SK-N-SH (cell line): ENCODE results near the gene RBM33. TPM values are rescaled to one million over a fixed set of nuclear protein-coding genes. Genes with fewer than 3 reads are reported as not detected.

Experiments used
- CTCF ChIA-PET: fragments of 300-600, 350-600 bp; formaldehyde crosslinking; extraction: SDS; loops from one replicate; lab custom pipeline; 2021; lab: Yijun Ruan, JAX
- POLR2A ChIA-PET: fragments of 350-600 bp; sonication (Branson Sonifier 250); formaldehyde crosslinking; extraction: SDS; loops from one replicate; lab custom pipeline; 2020; ENCODE audit warnings: antibody characterized with exemption, inconsistent platforms; lab: Yijun Ruan, JAX
- DNase-seq: peaks from one replicate; pipeline ENCODE4 v3.0.0; 2012
- H2AFZ ChIP-seq: fragments of 200-600 bp; sonication (generic); 2 replicates; pipeline ENCODE4 v1.8.1; 2016; ENCODE audit warnings: antibody characterized with exemption, mild to moderate bottlenecking, low read depth
- H3F3A ChIP-seq: fragments of 200-600 bp; sonication (generic); replicated peaks from 2 replicates; pipeline ENCODE3; 2016; ENCODE audit warnings: antibody characterized with exemption, mild to moderate bottlenecking; ENCODE audit not compliant: insufficient read depth
- H3K27ac ChIP-seq, 2 experiments: fragments of 200-500 bp in 1 of 2; fragments of 200-600 bp in 1 of 2; sonication (Bioruptor generic) in 1 of 2; sonication (generic), shearing (Covaris generic) in 1 of 2; 2 replicates each; pipeline versions ENCODE4 v1.5.1 to v1.6.1; 2014 to 2016; ENCODE audit warnings: low read depth in 2 of 2, inconsistent platforms in 1 of 2, low read length in 1 of 2, mild to moderate bottlenecking in 1 of 2, mixed read lengths in 1 of 2
- H3K27me3 ChIP-seq: fragments of 200-600 bp; sonication (generic), shearing (Covaris generic); 2 replicates; pipeline ENCODE4 v1.6.1; 2016; ENCODE audit warnings: mixed run types; ENCODE audit not compliant: insufficient read depth
- H3K36me3 ChIP-seq, 2 experiments: fragments of 200-500 bp in 1 of 2; fragments of 200-600 bp in 1 of 2; sonication (Bioruptor generic) in 1 of 2; sonication (generic) in 1 of 2; replicated peaks in 1 of 2; 2 replicates each; pipeline versions ENCODE3 to v1.5.1; 2014 to 2016; ENCODE audit warnings: low read length in 1 of 2, mild to moderate bottlenecking in 1 of 2; ENCODE audit not compliant: insufficient read depth in 2 of 2, control insufficient read depth in 1 of 2
- H3K4me1 ChIP-seq, 2 experiments: fragments of 200-500 bp in 1 of 2; fragments of 200-600 bp in 1 of 2; sonication (Bioruptor generic) in 1 of 2; sonication (generic), shearing (Covaris generic) in 1 of 2; 2 replicates each; pipeline versions ENCODE4 v1.5.1 to v1.6.1; 2014 to 2016; ENCODE audit warnings: low read depth in 1 of 2, low read length in 1 of 2, mixed run types in 1 of 2; ENCODE audit not compliant: insufficient read depth in 2 of 2, control insufficient read depth in 1 of 2
- H3K4me2 ChIP-seq: fragments of 200-600 bp; sonication (generic), shearing (Covaris generic); 2 replicates; pipeline ENCODE4 v1.6.1; 2017; ENCODE audit warnings: mixed run types
- H3K4me3 ChIP-seq, 2 experiments: fragments of 200-500 bp in 1 of 2; fragments of 200-600 bp in 1 of 2; sonication (Bioruptor generic) in 1 of 2; sonication (generic), shearing (Covaris generic) in 1 of 2; 2 replicates each; pipeline versions ENCODE4 v1.5.1 to v1.8.1; 2014 to 2016; ENCODE audit warnings: low read depth in 2 of 2, inconsistent platforms in 1 of 2, low read length in 1 of 2, mild to moderate bottlenecking in 1 of 2, mixed read lengths in 1 of 2, moderate library complexity in 1 of 2
- H3K79me2 ChIP-seq: fragments of 200-600 bp; sonication (generic); 2 replicates; pipeline ENCODE4 v1.8.1; 2017; ENCODE audit warnings: mild to moderate bottlenecking; ENCODE audit not compliant: insufficient read depth
- H3K9ac ChIP-seq: fragments of 200-600 bp; sonication (generic); 2 replicates; pipeline ENCODE4 v1.6.1; 2017; ENCODE audit warnings: mixed run types
- H3K9me2 ChIP-seq: fragments of 200-600 bp; sonication (generic); 2 replicates; pipeline ENCODE4 v1.6.1; 2017; ENCODE audit warnings: mixed run types
- H3K9me3 ChIP-seq: fragments of 200-600 bp; sonication (generic); 2 replicates; pipeline ENCODE4 v1.6.1; 2017; ENCODE audit warnings: mixed run types, mild to moderate bottlenecking, moderate library complexity
- H4K20me1 ChIP-seq: fragments of 200-600 bp; sonication (generic); 2 replicates; pipeline ENCODE4 v1.6.1; 2017; ENCODE audit warnings: mild to moderate bottlenecking, mixed run types; ENCODE audit not compliant: insufficient read depth
- EP300 ChIP-seq, 2 experiments: IDR thresholded peaks; 2 replicates each; pipeline versions ENCODE4 v1.4.0 to v1.6.1; 2012; ENCODE audit warnings: borderline replicate concordance in 1 of 2, low read depth in 1 of 2, low read length in 1 of 2
- EZH2phosphoT487 ChIP-seq: fragments of 200-600 bp; sonication (generic); IDR thresholded peaks from 2 replicates; pipeline ENCODE4 v1.6.1; 2017; ENCODE audit warnings: low read depth, mixed run types, mild to moderate bottlenecking, antibody characterized with exemption, moderate library complexity, borderline replicate concordance
- FOXJ3 ChIP-seq: sonication (generic); formaldehyde crosslinking; IDR thresholded peaks from 2 replicates; pipeline ENCODE4 v1.5.1; 2020; ENCODE audit warnings: mild to moderate bottlenecking, missing genetic modification reagents
- GATA2 ChIP-seq: sonication (generic); formaldehyde crosslinking; IDR thresholded peaks from 2 replicates; pipeline ENCODE4 v1.5.0; 2020; ENCODE audit warnings: mild to moderate bottlenecking, missing genetic modification reagents
- IRF3 ChIP-seq: fragments of 150-350 bp; IDR thresholded peaks from 2 replicates; pipeline ENCODE4 v1.6.1; 2016; ENCODE audit warnings: mild to moderate bottlenecking, low read depth, low read length
- MXI1 ChIP-seq: IDR thresholded peaks from 2 replicates; pipeline ENCODE4 v1.6.1; 2012; ENCODE audit warnings: mild to moderate bottlenecking, low read depth, low read length, improper control_type of control experiment
- NFIC ChIP-seq: IDR thresholded peaks from 2 replicates; pipeline ENCODE4 v1.4.0; 2012; ENCODE audit warnings: borderline replicate concordance
- RAD21 ChIP-seq: IDR thresholded peaks from 2 replicates; pipeline ENCODE4 v1.6.1; 2012; ENCODE audit warnings: mild to moderate bottlenecking, low read length
- SIN3A ChIP-seq: IDR thresholded peaks from 2 replicates; pipeline ENCODE4 v1.6.1; 2012; ENCODE audit warnings: low read depth, mild to moderate bottlenecking, low read length, moderate library complexity, borderline replicate concordance
- SMC3 ChIP-seq: IDR thresholded peaks from 2 replicates; pipeline ENCODE4 v1.6.1; 2012; ENCODE audit warnings: low read depth, low read length, improper control_type of control experiment
- TAF1 ChIP-seq: IDR thresholded peaks from 2 replicates; pipeline ENCODE4 v1.6.1; 2012; ENCODE audit warnings: low read depth, mild to moderate bottlenecking, low read length, moderate library complexity, borderline replicate concordance
- TCF12 ChIP-seq: IDR thresholded peaks from 2 replicates; pipeline ENCODE4 v1.4.0; 2012
- USF1 ChIP-seq: IDR thresholded peaks from 2 replicates; pipeline ENCODE4 v1.4.0; 2012; ENCODE audit warnings: low read depth, borderline replicate concordance
- USF2 ChIP-seq: fragments of 150-350 bp; IDR thresholded peaks from 2 replicates; pipeline ENCODE4 v1.6.1; 2017; ENCODE audit warnings: antibody characterized with exemption, low read length, low read depth, borderline replicate concordance
- YY1 ChIP-seq: IDR thresholded peaks from 2 replicates; pipeline ENCODE4 v1.4.0; 2012; ENCODE audit warnings: low read depth, mild to moderate bottlenecking
- WGBS: methylation state at CpG from one replicate; pipeline ENCODE4 v1.1.6; 2017; ENCODE audit warnings: low lambda C conversion rate; 5-methylcytosine and 5-hydroxymethylcytosine counted together
- polyA plus RNA-seq, 3 experiments: library from polyadenylated mRNA; depleted of rRNA; stranded (reverse); fragments of >200 nt; gene quantifications; 2 replicates each; pipeline ENCODE4 v1.2.3, GENCODE V29; 2012

RBM33 gene
- polyA plus RNA-seq, 1 of the 3 experiments (the other 2 are of a cell fraction), result 13.8 TPM

GRCh38 chr7:155773531-155773930 is 129.1 kb downstream of the RBM33 start:
- 95% methylated on average over 4 of the region's 4 CpGs for WGBS
- H3K4me3 ChIP-seq, result no peak overlapping the region
- H3K4me2 ChIP-seq, result no peak overlapping the region
- H3K27me3 ChIP-seq, result no peaks in the 10 kb centered on the region
- H3K9me2 ChIP-seq, result no peaks in the 10 kb centered on the region
- TF ChIP-seq USF1, result no peak
- TF ChIP-seq TAF1, result no peak
- H3F3A ChIP-seq, result no peaks in the 10 kb centered on the region
- no peak overlapping the region for H2AFZ ChIP-seq
- no peak for DNase-seq
- H3K4me1 ChIP-seq, result peaks cover 0 to 8% of the 10 kb centered on the region in 2 experiments; a peak in 1 of 4 replicates
- CTCF ChIA-PET, result interaction anchor here (0.8 to 6.3 kb wide), 5 partner anchors 13 to 174 kb away, joined by 3 to 56 read pairs (median 3); no protein-coding TSS in a partner anchor
- H3K36me3 ChIP-seq, result peaks cover 43 to 91% of the 10 kb centered on the region in 2 experiments
- H3K9ac ChIP-seq, result no peak overlapping the region
- POLR2A ChIA-PET, result no interaction called here
- H3K79me2 ChIP-seq, result no peaks in the 10 kb centered on the region; the same call in 1 of the 2 replicates
- H3K27ac ChIP-seq, result no peak overlapping the region; a peak in 1 of 4 replicates
- H4K20me1 ChIP-seq, result peaks cover 5% of the 10 kb centered on the region
- H3K9me3 ChIP-seq, result no peaks in the 10 kb centered on the region

GRCh38 chr7:155774947-155775346 is 130.5 kb downstream of the RBM33 start:
- Histone ChIP-seq H3K27me3 (no peaks in the 10 kb centered on the region), H3F3A (no peaks in the 10 kb centered on the region), H3K27ac (no peak overlapping the region), H3K9me3 (no peaks in the 10 kb centered on the region), H2AFZ (no peak overlapping the region)
- 97% methylated on average over 14 of the region's 14 CpGs for WGBS
- TF ChIP-seq YY1, result no peak
- no peak for TF ChIP-seq NFIC
- no peak for TF ChIP-seq EZH2phosphoT487
- TF ChIP-seq EP300 (IDR thresholded peaks at IDR 0.05; ENCODE audit: borderline replicate concordance in 1 of 2, low read depth in 1 of 2, low read length in 1 of 2), result no peak
- TF ChIP-seq GATA2 (CRISPR knock-in tag), result no peak
- TF ChIP-seq TCF12, result no peak
- no peak for TF ChIP-seq USF1
- TF ChIP-seq TAF1, result no peak
- TF ChIP-seq, all 33 proteins: peak for 0
- H3K9ac ChIP-seq, result no peak overlapping the region
- no peak overlapping the region for H3K4me2 ChIP-seq
- no peak overlapping the region for H3K4me3 ChIP-seq
- H3K9me2 ChIP-seq, result no peaks in the 10 kb centered on the region
- POLR2A ChIA-PET, result no interaction called here
- H3K4me1 ChIP-seq, result peaks cover 0 to 8% of the 10 kb centered on the region in 2 experiments; a peak in 1 of 4 replicates
- no peaks in the 10 kb centered on the region for H4K20me1 ChIP-seq
- CTCF ChIA-PET, result interaction anchor here (0.8 to 6.3 kb wide), 3 partner anchors 8 to 176 kb away, joined by 3 to 56 read pairs (median 5); no protein-coding TSS in a partner anchor
- H3K36me3 ChIP-seq, result peaks cover 49 to 94% of the 10 kb centered on the region in 2 experiments
- DNase-seq, result no peak
- H3K79me2 ChIP-seq, result no peaks in the 10 kb centered on the region

- Histone ChIP-seq H3K9me2 (no peaks in the 10 kb centered on the region), H3K27me3 (no peaks in the 10 kb centered on the region), H3K4me3 (no peak overlapping the region), H4K20me1 (no peaks in the 10 kb centered on the region), H3K4me1 (peaks cover 0 to 8% of the 10 kb centered on the region in 2 experiments; a peak in 1 of 4 replicates), H3K36me3 (peaks cover 44 to 94% of the 10 kb centered on the region in 2 experiments), H2AFZ (no peak overlapping the region), H3K9ac (no peak overlapping the region), H3K4me2 (no peak overlapping the region), H3K27ac (no peak overlapping the region; a peak in 1 of 4 replicates), H3K9me3 (no peaks in the 10 kb centered on the region), H3F3A (no peaks in the 10 kb centered on the region), H3K79me2 (no peaks in the 10 kb centered on the region)
- POLR2A ChIA-PET, result no interaction called here
- CTCF ChIA-PET, result interaction anchor here (0.8 to 1.9 kb wide), 6 partner anchors 8 to 241 kb away, joined by 3 to 6 read pairs (median 4); no protein-coding TSS in a partner anchor
- WGBS, result 94% methylated on average over 7 of the region's 7 CpGs
- DNase-seq, result no peak
- TF ChIP-seq EZH2phosphoT487 (no peak), TAF1 (no peak), SIN3A (no peak), MXI1 (no peak), NFIC (no peak), IRF3 (no peak), EP300 (IDR thresholded peaks at IDR 0.05; ENCODE audit: borderline replicate concordance in 1 of 2, low read depth in 1 of 2, low read length in 1 of 2) (no peak), RAD21 (no peak), FOXJ3 (CRISPR knock-in tag) (no peak), USF1 (no peak), SMC3 (no peak), USF2 (no peak)
These were observed 131.2 kb downstream of the RBM33 start for GRCh38 chr7:155775691-155776090.
